Ishikawa (cell line): ENCODE measurements around the gene KLRC4.

Experiments used
- CEBPB ChIP-seq: IDR thresholded peaks from 2 replicates; pipeline ENCODE4 v1.6.1; 2012
- CREB1 ChIP-seq: IDR thresholded peaks from 2 replicates; pipeline ENCODE4 v1.6.1; 2012; ENCODE audit warnings: low read depth
- EGR1 ChIP-seq: IDR thresholded peaks from 2 replicates; pipeline ENCODE4 v1.6.1; 2012
- EP300 ChIP-seq: IDR thresholded peaks from 2 replicates; pipeline ENCODE4 v1.6.1; 2012; ENCODE audit warnings: borderline replicate concordance
- FOXM1 ChIP-seq: IDR thresholded peaks from 2 replicates; pipeline ENCODE4 v1.6.1; 2012; ENCODE audit warnings: low read depth, borderline replicate concordance
- MAX ChIP-seq: IDR thresholded peaks from 2 replicates; pipeline ENCODE4 v1.6.1; 2012
- NFIC ChIP-seq: IDR thresholded peaks from 2 replicates; pipeline ENCODE4 v1.6.1; 2012
- RAD21 ChIP-seq: IDR thresholded peaks from 2 replicates; pipeline ENCODE4 v1.6.1; 2012; ENCODE audit warnings: low read depth
- REST ChIP-seq: IDR thresholded peaks from 2 replicates; pipeline ENCODE4 v1.6.1; 2012; ENCODE audit warnings: low read depth, mild to moderate bottlenecking
- TAF1 ChIP-seq: IDR thresholded peaks from 2 replicates; pipeline ENCODE4 v1.6.1; 2012; ENCODE audit warnings: low read depth, mild to moderate bottlenecking
- TCF12 ChIP-seq: IDR thresholded peaks from 2 replicates; pipeline ENCODE4 v1.6.1; 2012; ENCODE audit warnings: low read depth
- TEAD4 ChIP-seq: IDR thresholded peaks from 2 replicates; pipeline ENCODE4 v1.6.1; 2012
- USF1 ChIP-seq: IDR thresholded peaks from 2 replicates; pipeline ENCODE4 v1.6.1; 2012
- YY1 ChIP-seq: IDR thresholded peaks from 2 replicates; pipeline ENCODE4 v1.6.1; 2012; ENCODE audit warnings: low read depth
- ZBTB7A ChIP-seq: IDR thresholded peaks from 2 replicates; pipeline ENCODE4 v1.6.1; 2012; ENCODE audit warnings: low read depth

The KLRC4 gene

GRCh38 chr12:10369557-10370415, 39.8 kb downstream of the KLRC4 start:
- TF ChIP-seq REST (no peak), NFIC (no peak), TCF12 (no peak), TEAD4 (no peak), ZBTB7A (no peak), EGR1 (no peak), CEBPB (no peak), TAF1 (no peak), FOXM1 (no peak), YY1 (no peak), RAD21 (no peak), MAX (no peak), CREB1 (no peak)

- TF ChIP-seq MAX = no peak
- no peak for TF ChIP-seq EGR1
- no peak for TF ChIP-seq TAF1
- TF ChIP-seq CREB1 = no peak
- TF ChIP-seq RAD21 = no peak
- TF ChIP-seq NFIC = no peak
- TF ChIP-seq REST = no peak
- TF ChIP-seq CEBPB = no peak
- no peak for TF ChIP-seq EP300
- no peak for TF ChIP-seq TCF12
These were observed 41.1 kb downstream of the KLRC4 start for GRCh38 chr12:10368206-10369171.

- TF ChIP-seq RAD21 (peak; percentile 49), CREB1 (no peak)
These were observed 42.7 kb downstream of the KLRC4 start for GRCh38 chr12:10366875-10367274.

- TF ChIP-seq MAX (no peak), YY1 (no peak), TEAD4 (no peak), RAD21 (no peak), TAF1 (no peak), CEBPB (no peak), EGR1 (no peak), CREB1 (no peak), TCF12 (no peak), USF1 (no peak), NFIC (no peak), REST (no peak), ZBTB7A (no peak), FOXM1 (no peak), EP300 (no peak)
These were observed 43.7 kb downstream of the KLRC4 start for GRCh38 chr12:10365696-10366405.
